MG63 (cell line): ENCODE measurements around the gene TMEM63C. TPM values are rescaled to one million over a fixed set of nuclear protein-coding genes. Genes with fewer than 3 reads are reported as not detected.

Source experiments
- DNase-seq: peaks from one replicate; pipeline ENCODE4 v3.0.0-alpha.2; 2020
- H3K27me3 ChIP-seq: fragments of 250-450 bp; sonication (Bioruptor Pico); 2 replicates; pipeline ENCODE4 v1.5.1; 2020; ENCODE audit warnings: mild to moderate bottlenecking, moderate library complexity
- H3K36me3 ChIP-seq: fragments of 250-450 bp; sonication (Bioruptor Pico); 2 replicates; pipeline ENCODE4 v1.5.1; 2020; ENCODE audit warnings: mild to moderate bottlenecking, moderate library complexity
- H3K4me3 ChIP-seq: fragments of 250-450 bp; sonication (Bioruptor Pico); 2 replicates; pipeline ENCODE4 v1.5.1; 2020; ENCODE audit warnings: mild to moderate bottlenecking, moderate library complexity
- H3K9me3 ChIP-seq: fragments of 250-450 bp; sonication (Bioruptor Pico); 2 replicates; pipeline ENCODE4 v1.5.1; 2020; ENCODE audit warnings: mild to moderate bottlenecking, moderate library complexity
- total RNA-seq: library from RNA; depleted of rRNA; stranded (reverse); fragments of >200 nt; shearing (Covaris generic); gene quantifications from 2 replicates; pipeline ENCODE4 v1.2.3, GENCODE V29; 2014; ENCODE audit warnings: low replicate concordance; rRNA removed

TMEM63C gene
- total RNA-seq: not detected in 2 replicates

GRCh38 chr14:77181603-77182437 lies at the start of gene TMEM63C:
Gene TMEM63C (plus strand): TSS chr14:77181798. CDS start chr14:77218814, 37,016 bp downstream.
- Histone ChIP-seq H3K9me3 (no peaks in the 10 kb centered on the region), H3K36me3 (no peaks in the 10 kb centered on the region), H3K27me3 (no peaks in the 10 kb centered on the region), H3K4me3 (peak within 1 kb of the TSS; percentile 25)
- peak; percentile 28 for DNase-seq

GRCh38 chr14:77131871-77132486 lies 49.6 kb upstream of the TMEM63C start:
- H3K27me3 ChIP-seq: peaks cover 3% of the 10 kb centered on the region; the same call in 1 of the 2 replicates

GRCh38 chr14:77133720-77134338 lies 47.8 kb upstream of the TMEM63C start:
- peak; percentile 24 for DNase-seq
- Histone ChIP-seq H3K36me3 (no peaks in the 10 kb centered on the region), H3K27me3 (peaks cover 3% of the 10 kb centered on the region; the same call in 1 of the 2 replicates), H3K9me3 (no peaks in the 10 kb centered on the region), H3K4me3 (no peak overlapping the region)

More at GRCh38 chr14:77131871-77132486, 49.6 kb upstream of the TMEM63C start:
- no peak for DNase-seq
- H3K9me3 ChIP-seq: no peaks in the 10 kb centered on the region
- H3K36me3 ChIP-seq: no peaks in the 10 kb centered on the region
- H3K4me3 ChIP-seq: no peak overlapping the region

- peaks cover 39% of the 10 kb centered on the region for H3K27me3 ChIP-seq
- H3K36me3 ChIP-seq: no peaks in the 10 kb centered on the region
Measured at GRCh38 chr14:77139022-77139421, 42.6 kb upstream of the TMEM63C start.

GRCh38 chr14:77139540-77140358 lies 41.8 kb upstream of the TMEM63C start:
- DNase-seq: peak; percentile 26
- Histone ChIP-seq H3K27me3 (peaks cover 42% of the 10 kb centered on the region), H3K4me3 (no peak overlapping the region), H3K9me3 (no peaks in the 10 kb centered on the region), H3K36me3 (no peaks in the 10 kb centered on the region)

More at GRCh38 chr14:77139022-77139421, 42.6 kb upstream of the TMEM63C start:
- Histone ChIP-seq H3K9me3 (no peaks in the 10 kb centered on the region), H3K4me3 (no peak overlapping the region)
- DNase-seq: no peak

GRCh38 chr14:77140359-77141213 lies 41.0 kb upstream of the TMEM63C start:
- Histone ChIP-seq H3K27me3 (peaks cover 42% of the 10 kb centered on the region), H3K9me3 (no peaks in the 10 kb centered on the region), H3K4me3 (no peak overlapping the region), H3K36me3 (no peaks in the 10 kb centered on the region)
- no peak for DNase-seq

GRCh38 chr14:77141214-77142004 lies 40.2 kb upstream of the TMEM63C start, which contains the start of gene ZDHHC22:
Gene ZDHHC22 (minus strand): TSS chr14:77141791. CDS start chr14:77139738, 2,053 bp downstream.
- Histone ChIP-seq H3K36me3 (no peaks in the 10 kb centered on the region), H3K9me3 (no peaks in the 10 kb centered on the region), H3K4me3 (0 out of 2 replicates have a peak within 1 kb of the TSS, but pooled peaks have one; percentile 11), H3K27me3 (peaks cover 46% of the 10 kb centered on the region)
- peak; percentile 30 for DNase-seq

GRCh38 chr14:77142005-77142800 lies 39.4 kb upstream of the TMEM63C start:
- Histone ChIP-seq H3K4me3 (no peak overlapping the region), H3K36me3 (no peaks in the 10 kb centered on the region), H3K9me3 (no peaks in the 10 kb centered on the region), H3K27me3 (peaks cover 46% of the 10 kb centered on the region)
- DNase-seq: no peak

GRCh38 chr14:77143071-77143470 lies 38.5 kb upstream of the TMEM63C start:
- no peak for DNase-seq
- Histone ChIP-seq H3K36me3 (no peaks in the 10 kb centered on the region), H3K9me3 (no peaks in the 10 kb centered on the region), H3K4me3 (no peak overlapping the region), H3K27me3 (peaks cover 46% of the 10 kb centered on the region)

GRCh38 chr14:77144412-77145115 lies 37.0 kb upstream of the TMEM63C start:
- no peaks in the 10 kb centered on the region for H3K9me3 ChIP-seq
- peaks cover 40% of the 10 kb centered on the region for H3K27me3 ChIP-seq
- no peak for DNase-seq
- H3K4me3 ChIP-seq: no peak overlapping the region
- H3K36me3 ChIP-seq: no peaks in the 10 kb centered on the region

- H3K36me3 ChIP-seq: no peaks in the 10 kb centered on the region
- H3K27me3 ChIP-seq: peaks cover 25% of the 10 kb centered on the region
- DNase-seq: no peak
- no peaks in the 10 kb centered on the region for H3K9me3 ChIP-seq
- H3K4me3 ChIP-seq: no peak overlapping the region
Measured at GRCh38 chr14:77145975-77146740, 35.4 kb upstream of the TMEM63C start.

GRCh38 chr14:77148510-77149231 lies 32.9 kb upstream of the TMEM63C start:
- no peak overlapping the region for H3K4me3 ChIP-seq

More at GRCh38 chr14:77148510-77149231, 32.9 kb upstream of the TMEM63C start:
- Histone ChIP-seq H3K27me3 (peaks cover 10% of the 10 kb centered on the region; the same call in 1 of the 2 replicates), H3K9me3 (no peaks in the 10 kb centered on the region), H3K36me3 (no peaks in the 10 kb centered on the region)
- no peak for DNase-seq
